DMS 273 treated with DMSO at 0.1 percent for 48 hours (cell line): ENCODE measurements around the gene HERC5.
"Not testable (repeated sequence)": the region's sequence is repeated elsewhere in the genome, so short reads cannot be mapped to it uniquely, and the experiment has no call there.

Source experiments
- DNase-seq: peaks from one replicate; lab custom pipeline; 2025; lab: John Stamatoyannopoulos, UW

The HERC5 gene

GRCh38 chr4:88522702-88523324 is 65.9 kb downstream of the HERC5 start:
- no peak for DNase-seq

- DNase-seq: peak; percentile 68
Measured at GRCh38 chr4:88523325-88524129, 66.6 kb downstream of the HERC5 start, which contains the start of gene PYURF. PYURF (minus strand) TSS chr4:88523776; CDS start chr4:88523700, 76 bp downstream.

DNA sequence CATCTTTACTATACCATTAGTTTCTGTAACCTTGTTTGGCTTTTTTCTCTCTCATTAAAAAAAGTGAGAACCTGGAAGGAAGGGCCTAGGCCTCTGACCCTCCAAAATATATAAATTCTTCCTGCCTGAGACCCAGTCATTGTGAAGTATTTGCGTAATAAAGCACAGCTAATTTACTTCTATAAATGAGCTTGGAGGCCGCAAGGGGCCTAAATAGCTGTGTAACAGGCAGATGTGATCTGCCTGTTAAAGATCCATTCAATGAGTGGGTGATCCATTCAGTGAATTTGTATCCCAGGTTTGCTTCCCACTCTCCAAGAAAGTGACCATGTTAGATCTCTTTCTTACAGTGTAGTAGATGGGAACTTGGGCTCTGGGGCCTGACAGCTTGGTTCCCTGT is 67.3 kb downstream of the HERC5 start:
- no peak for DNase-seq

DNA sequence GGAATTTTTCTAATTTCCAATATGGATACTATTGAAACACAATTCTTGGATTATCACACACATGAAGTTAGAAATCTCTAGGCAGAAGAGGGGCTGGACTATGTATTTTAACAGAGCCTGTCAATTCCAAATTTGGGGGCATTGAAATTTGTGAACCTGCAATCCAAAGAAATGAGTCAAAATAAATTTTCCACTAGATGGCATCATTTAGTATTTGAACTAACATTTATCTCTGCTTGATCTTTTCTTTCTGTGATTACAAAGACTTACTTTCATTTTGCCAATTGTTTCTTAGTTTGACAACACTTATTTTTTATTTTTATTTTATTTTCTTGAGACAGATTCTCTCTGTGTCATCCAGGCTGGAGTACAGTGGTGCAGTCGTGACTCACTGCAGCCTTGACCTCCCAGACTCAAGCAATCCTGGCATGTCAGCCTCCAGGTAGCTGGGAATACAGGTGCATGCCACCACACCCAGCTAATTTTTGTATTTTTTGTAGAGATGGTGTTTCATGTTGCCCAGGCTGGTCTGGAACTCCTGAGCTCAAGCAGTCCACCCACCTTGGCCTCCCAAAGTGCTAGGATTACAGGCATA is 69.4 kb downstream of the HERC5 start:
- no peak for DNase-seq

DNA sequence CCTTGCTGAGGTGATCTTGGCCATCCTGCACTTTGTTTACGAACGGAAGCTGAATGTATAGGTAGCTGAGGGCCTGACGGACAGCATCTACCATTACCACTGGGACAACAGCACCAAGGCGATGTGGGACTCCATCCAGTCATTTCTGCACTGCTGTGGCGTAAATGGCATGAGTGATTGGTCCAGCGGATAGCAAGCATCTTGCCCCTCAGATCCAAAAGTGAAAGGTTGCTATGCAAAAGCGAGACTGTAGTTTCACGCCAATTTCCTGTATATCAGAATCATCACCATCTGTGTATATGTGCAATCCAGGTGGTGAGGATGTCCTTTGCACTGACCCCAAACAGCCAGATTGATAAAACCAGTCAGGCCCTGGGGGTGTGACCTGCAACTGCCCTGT is 70.9 kb downstream of the HERC5 start:
- no peak for DNase-seq

DNA sequence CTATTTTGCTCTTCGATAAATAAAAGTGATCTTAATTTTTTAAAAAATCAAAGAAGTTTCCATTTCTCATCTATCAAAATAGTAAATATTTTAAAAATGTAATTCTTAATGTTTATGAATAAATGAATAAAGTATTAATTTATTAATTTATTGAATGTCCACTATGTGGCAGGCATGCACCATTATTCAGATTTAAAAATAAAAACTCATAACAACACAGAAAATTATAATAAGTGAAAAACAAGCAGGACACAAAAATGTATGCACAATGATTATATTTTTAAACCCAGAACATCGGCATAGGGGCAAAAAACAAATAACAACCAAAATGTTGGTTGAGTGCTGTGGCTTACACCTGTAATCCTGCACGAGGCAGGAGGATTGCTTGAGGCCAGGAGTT is 71.9 kb downstream of the HERC5 start:
- no peak for DNase-seq

DNA sequence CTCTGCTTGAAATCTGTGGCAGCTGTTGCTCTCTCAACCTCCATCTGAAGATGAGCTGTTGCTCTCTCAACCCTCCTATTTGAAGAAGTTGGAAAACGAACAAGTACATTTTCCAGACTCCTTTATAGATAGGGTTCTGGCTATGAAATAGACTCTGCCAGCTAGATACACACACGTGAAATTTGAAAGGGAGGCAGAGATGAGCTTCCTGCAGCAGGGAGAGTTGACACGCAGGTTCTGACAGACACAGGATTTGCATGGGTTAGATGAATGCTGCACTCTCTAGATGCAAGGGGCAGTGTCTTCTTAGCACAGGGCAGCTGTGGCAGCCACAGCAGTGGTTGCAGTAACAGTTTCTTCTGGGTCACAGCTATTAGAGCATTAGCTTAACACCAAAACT is 74.6 kb downstream of the HERC5 start:
- DNase-seq: no peak

- DNase-seq: no peak
Measured at GRCh38 chr4:88533088-88533790, 76.3 kb downstream of the HERC5 start.

DNA sequence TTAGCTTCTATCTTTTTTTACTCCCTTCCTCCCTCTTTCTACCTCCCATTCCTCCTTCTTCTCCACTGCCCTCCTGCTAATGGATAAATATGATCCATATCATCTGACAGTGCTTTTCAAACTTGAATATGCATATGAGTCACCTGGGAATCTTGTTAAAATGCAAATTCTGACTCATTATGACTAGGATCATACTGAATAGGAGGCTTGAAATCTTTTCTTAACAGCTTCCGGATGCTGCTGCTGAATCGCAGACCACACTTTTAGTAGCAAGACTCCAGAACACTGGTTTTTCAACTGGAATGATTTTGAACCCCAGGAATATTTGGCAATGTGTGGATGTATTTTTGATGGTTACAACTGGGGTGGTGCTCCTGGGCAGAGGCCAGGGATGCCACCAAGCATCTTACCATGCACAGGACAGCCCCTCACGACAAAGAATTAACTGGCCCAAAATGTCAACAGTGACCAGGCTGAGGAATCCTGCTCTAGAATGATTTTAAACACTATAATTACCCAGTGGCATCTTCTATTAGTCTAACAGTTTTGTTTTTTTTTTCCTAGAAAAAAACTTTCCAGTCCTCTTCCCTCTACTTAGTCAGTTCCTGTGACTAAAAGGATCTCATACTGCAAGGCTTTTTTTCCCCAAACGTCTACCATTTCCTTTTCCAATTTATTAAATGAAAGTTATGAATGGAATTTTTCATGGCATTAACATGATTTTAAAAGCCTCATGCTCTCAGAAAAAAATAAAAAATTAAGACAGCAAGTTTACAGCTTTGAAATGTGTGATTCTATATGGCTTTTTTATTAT is 77.2 kb downstream of the HERC5 start:
- no peak for DNase-seq

DNA sequence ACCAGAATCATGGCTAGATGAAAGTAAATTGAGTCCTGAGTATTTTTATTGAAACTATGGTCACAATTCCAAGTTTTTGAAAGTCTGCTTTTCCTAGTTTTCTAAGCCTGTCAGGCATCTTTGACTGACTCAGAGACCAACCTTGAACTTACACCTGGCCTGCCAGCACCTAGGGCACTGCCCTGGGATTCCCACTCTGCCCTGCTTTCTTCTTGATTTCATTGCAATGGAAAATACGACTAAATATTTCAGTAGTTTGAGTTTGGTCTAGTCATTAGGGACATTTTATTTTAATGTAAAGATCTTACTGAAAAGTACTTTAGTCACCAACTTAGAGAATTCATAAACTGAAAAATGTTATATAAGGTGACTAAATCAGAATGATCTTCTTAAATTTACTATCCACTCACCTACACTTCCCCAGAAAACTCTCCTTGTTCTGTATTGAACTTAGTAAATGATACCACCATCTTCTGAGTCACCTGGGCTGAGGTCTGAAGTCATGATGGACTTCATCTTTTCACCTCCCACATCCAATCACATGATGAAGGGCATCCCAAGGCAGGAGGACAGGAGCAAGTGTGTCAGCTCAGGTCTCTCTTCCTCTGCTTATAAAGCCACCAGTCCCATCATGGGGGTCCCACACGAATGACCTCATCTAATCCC is 78.3 kb downstream of the HERC5 start:
- DNase-seq: no peak

GRCh38 chr4:88537709-88538108 is 80.8 kb downstream of the HERC5 start:
- no peak for DNase-seq

DNA sequence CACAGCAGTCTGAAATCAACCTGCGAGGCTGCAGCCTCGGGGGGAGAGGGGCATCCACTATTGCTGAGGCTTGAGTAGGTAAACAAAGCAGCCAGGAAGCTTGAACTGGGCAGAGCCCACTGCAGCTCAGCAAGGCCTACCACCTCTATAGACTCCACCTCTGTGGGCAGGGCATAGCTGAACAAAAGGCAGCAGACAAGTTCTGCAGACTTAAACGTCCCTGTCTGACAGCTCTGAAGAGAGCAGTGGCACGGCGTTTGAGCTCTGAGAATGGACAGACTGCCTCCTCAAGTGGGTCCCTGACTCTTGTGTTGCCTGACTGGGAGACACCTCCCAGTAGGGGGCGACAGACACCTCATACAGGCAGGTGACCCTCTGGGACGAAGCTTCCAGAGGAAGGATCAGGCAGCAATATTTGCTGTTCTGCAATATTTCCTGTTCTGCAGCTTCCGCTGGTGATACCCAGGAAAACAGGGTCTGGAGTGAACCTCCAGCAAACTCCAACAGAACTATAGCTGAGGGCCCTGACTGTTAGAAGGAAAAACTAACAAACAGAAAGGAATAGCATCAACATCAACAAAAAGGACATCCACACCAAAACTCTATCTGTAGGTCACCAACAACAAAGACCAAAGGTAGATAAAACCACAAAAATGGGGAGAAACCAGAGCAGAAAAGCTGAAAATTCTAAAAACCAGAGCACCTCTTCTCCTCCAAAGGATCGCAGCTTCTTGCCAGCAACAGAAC is 82.6 kb downstream of the HERC5 start:
- not testable (repeated sequence) for DNase-seq

GRCh38 chr4:88549815-88550214 is 92.9 kb downstream of the HERC5 start:
- no peak for DNase-seq
